Measurements from ENCODE around the gene VAT1.
"Not testable (repeated sequence)": the region's sequence is repeated elsewhere in the genome, so short reads cannot be mapped to it uniquely, and the experiment has no call there.

VAT1 gene

GRCh38 chr17:43006639-43007551, 15.3 kb downstream of the VAT1 start, which contains the start of gene IFI35:
IFI35 (plus strand) TSS chr17:43006784; CDS start chr17:43006948, 164 bp downstream.
- H2BK5ac ChIP-seq (ENCODE audit: low read depth, low read length, poor library complexity, severe bottlenecking): no peak within 1 kb of the TSS
- WGBS: 49% methylated on average over 16 of the region's 18 CpGs

GRCh38 chr17:43003542-43004172, 18.5 kb downstream of the VAT1 start:
- no peak overlapping the region for H2AFZ ChIP-seq (ENCODE audit: low read depth, low read length)
- H4K8ac ChIP-seq (ENCODE audit: low read length): no peak overlapping the region
- no peak overlapping the region for H2BK15ac ChIP-seq (ENCODE audit: low read depth, poor library complexity, severe bottlenecking)
- H2BK5ac ChIP-seq (ENCODE audit: low read depth, low read length, poor library complexity, severe bottlenecking): no peak overlapping the region
- no peak overlapping the region for H3K27ac ChIP-seq (ENCODE audit: low read length, poor library complexity, severe bottlenecking)
- H3K27me3 ChIP-seq (ENCODE audit: control insufficient read depth in 1 of 2, insufficient read depth in 1 of 2, low read length in 2 of 2): no peaks in the 10 kb centered on the region
- H3K4me1 ChIP-seq (ENCODE audit: control insufficient read depth, insufficient read depth, low read depth, low read length): peaks cover 12% of the 10 kb centered on the region
- H3K9me3 ChIP-seq (ENCODE audit: control insufficient read depth, low read length): no peaks in the 10 kb centered on the region
- H3K4me3 ChIP-seq (ENCODE audit: insufficient read depth in 1 of 2, low read depth in 1 of 2, low read length in 2 of 2): no peak overlapping the region
- no peak overlapping the region for H4K91ac ChIP-seq (ENCODE audit: low read length)
- H3K23ac ChIP-seq (ENCODE audit: low read length in 2 of 2): no peak overlapping the region
- peaks cover 38 to 52% of the 10 kb centered on the region in 2 experiments for H3K36me3 ChIP-seq (ENCODE audit: control insufficient read depth in 1 of 2, insufficient read depth in 2 of 2, low read depth in 1 of 2, low read length in 2 of 2)
- H2AK5ac ChIP-seq (ENCODE audit: low read length, severe bottlenecking): no peak overlapping the region
- no peak overlapping the region for H3K4me2 ChIP-seq (ENCODE audit: low read length, poor library complexity, severe bottlenecking)
- H3K14ac ChIP-seq (ENCODE audit: low read length in 2 of 2): no peak overlapping the region
- WGBS: 81% methylated on average over 5 of the region's 5 CpGs
- no peak for DNase-seq
- H3K4ac ChIP-seq (ENCODE audit: low read depth in 1 of 2, low read length in 2 of 2): no peak overlapping the region
- H3K9ac ChIP-seq (ENCODE audit: low read length): peak overlapping the region; percentile 47
- no peak overlapping the region for H2BK120ac ChIP-seq (ENCODE audit: low read depth, low read length)
- no peaks in the 10 kb centered on the region for H3K79me1 ChIP-seq (replicated peaks; ENCODE audit: low read length, poor library complexity, severe bottlenecking)
- H3K18ac ChIP-seq (ENCODE audit: low read depth in 1 of 2, low read length in 2 of 2): no peak overlapping the region
- H2BK12ac ChIP-seq (ENCODE audit: low read length in 2 of 2): no peak overlapping the region

More at GRCh38 chr17:43006639-43007551, 15.3 kb downstream of the VAT1 start, which contains the start of gene IFI35:
- Histone ChIP-seq H4K91ac (ENCODE audit: low read length) (peak within 1 kb of the TSS; percentile 73), H3K23ac (ENCODE audit: low read length in 2 of 2) (peak within 1 kb of the TSS in 1 of 2 experiments; percentile 48), H3K79me1 (replicated peaks; ENCODE audit: low read length, poor library complexity, severe bottlenecking) (peaks cover 3% of the 10 kb centered on the region), H3K4me2 (ENCODE audit: low read length, poor library complexity, severe bottlenecking) (peak within 1 kb of the TSS; percentile 85), H3K9me3 (ENCODE audit: control insufficient read depth, low read length) (no peaks in the 10 kb centered on the region), H3K4me3 (ENCODE audit: insufficient read depth in 1 of 2, low read depth in 1 of 2, low read length in 2 of 2) (peak within 1 kb of the TSS; percentile 60 to 96), H2AFZ (ENCODE audit: low read depth, low read length) (peak within 1 kb of the TSS; percentile 46), H3K4ac (ENCODE audit: low read depth in 1 of 2, low read length in 2 of 2) (peak within 1 kb of the TSS; percentile 20 to 30), H3K4me1 (ENCODE audit: control insufficient read depth, insufficient read depth, low read depth, low read length) (peaks cover 6% of the 10 kb centered on the region), H3K14ac (ENCODE audit: low read length in 2 of 2) (peak within 1 kb of the TSS in 1 of 2 experiments; percentile 23), H3K9ac (ENCODE audit: low read length) (peak within 1 kb of the TSS; percentile 98), H4K8ac (ENCODE audit: low read length) (peak within 1 kb of the TSS; percentile 16), H3K18ac (ENCODE audit: low read depth in 1 of 2, low read length in 2 of 2) (peak within 1 kb of the TSS; percentile 79 to 88), H3K27ac (ENCODE audit: low read length, poor library complexity, severe bottlenecking) (peak within 1 kb of the TSS; percentile 93), H2AK5ac (ENCODE audit: low read length, severe bottlenecking) (peak within 1 kb of the TSS; percentile 9), H2BK12ac (ENCODE audit: low read length in 2 of 2) (peak within 1 kb of the TSS in 1 of 2 experiments; percentile 26), H3K36me3 (ENCODE audit: control insufficient read depth in 1 of 2, insufficient read depth in 2 of 2, low read depth in 1 of 2, low read length in 2 of 2) (peaks cover 27 to 40% of the 10 kb centered on the region in 2 experiments), H3K27me3 (ENCODE audit: control insufficient read depth in 1 of 2, insufficient read depth in 1 of 2, low read length in 2 of 2) (no peaks in the 10 kb centered on the region), H2BK15ac (ENCODE audit: low read depth, poor library complexity, severe bottlenecking) (no peak within 1 kb of the TSS), H2BK120ac (ENCODE audit: low read depth, low read length) (no peak within 1 kb of the TSS)
- peak; percentile 91 for DNase-seq

GRCh38 chr17:43000894-43001293, 21.3 kb downstream of the VAT1 start:
- H4K8ac ChIP-seq (ENCODE audit: low read length); H3K79me1 ChIP-seq (replicated peaks; ENCODE audit: low read length, poor library complexity, severe bottlenecking); DNase-seq; H2BK5ac ChIP-seq (ENCODE audit: low read depth, low read length, poor library complexity, severe bottlenecking); H2BK120ac ChIP-seq (ENCODE audit: low read depth, low read length); H3K4ac ChIP-seq (ENCODE audit: low read depth in 1 of 2, low read length in 2 of 2); H2BK12ac ChIP-seq (ENCODE audit: low read length in 2 of 2); H3K18ac ChIP-seq (ENCODE audit: low read depth in 1 of 2, low read length in 2 of 2); H3K9me3 ChIP-seq (ENCODE audit: control insufficient read depth, low read length); H2BK15ac ChIP-seq (ENCODE audit: low read depth, poor library complexity, severe bottlenecking); H4K91ac ChIP-seq (ENCODE audit: low read length); H3K4me3 ChIP-seq (ENCODE audit: insufficient read depth in 1 of 2, low read depth in 1 of 2, low read length in 2 of 2); H3K14ac ChIP-seq (ENCODE audit: low read length in 2 of 2); H2AFZ ChIP-seq (ENCODE audit: low read depth, low read length); H3K4me2 ChIP-seq (ENCODE audit: low read length, poor library complexity, severe bottlenecking); H3K23ac ChIP-seq (ENCODE audit: low read length in 2 of 2); H3K27me3 ChIP-seq (ENCODE audit: control insufficient read depth in 1 of 2, insufficient read depth in 1 of 2, low read length in 2 of 2); H2AK5ac ChIP-seq (ENCODE audit: low read length, severe bottlenecking); H3K27ac ChIP-seq (ENCODE audit: low read length, poor library complexity, severe bottlenecking): not testable (repeated sequence)
- Histone ChIP-seq H3K36me3 (ENCODE audit: control insufficient read depth in 1 of 2, insufficient read depth in 2 of 2, low read depth in 1 of 2, low read length in 2 of 2) (peaks cover 38 to 52% of the 10 kb centered on the region in 2 experiments), H3K4me1 (ENCODE audit: control insufficient read depth, insufficient read depth, low read depth, low read length) (peaks cover 12% of the 10 kb centered on the region), H3K9ac (ENCODE audit: low read length) (peak overlapping the region; percentile 43)
- 98% methylated on average over 13 of the region's 13 CpGs for WGBS
